Esophagus squamous epithelium (tissue), 5 donors: Measurements from ENCODE around the gene PANK2. TPM values are rescaled to one million over a fixed set of nuclear protein-coding genes. Genes with fewer than 3 reads are reported as not detected.

Experiments
- DNase-seq: peaks from one replicate; lab custom pipeline; 2025; lab: John Stamatoyannopoulos, UW
- H3K27ac ChIP-seq, 4 donors: fragments of 200-600 bp; sonication (generic); one replicate each; pipeline ENCODE4 v1.5.1; 2016 to 2019; ENCODE audit warnings: mild to moderate bottlenecking in 1 of 4
- H3K27me3 ChIP-seq, 4 donors: fragments of 200-600 bp; sonication (generic); 1 replicate in 3 of 4; 2 replicates in 1 of 4; pipeline versions ENCODE4 v1.5.1 to v1.6.0; 2017 to 2021; ENCODE audit warnings: antibody characterized with exemption in 1 of 4
- H3K36me3 ChIP-seq, 3 donors: fragments of 200-600 bp; sonication (generic); one replicate each; pipeline ENCODE4 v1.5.1; 2016 to 2019
- H3K4me1 ChIP-seq, 3 donors: fragments of 200-600 bp; sonication (generic); one replicate each; pipeline ENCODE4 v1.5.1; 2017 to 2019
- H3K4me3 ChIP-seq, 4 donors: fragments of 200-600 bp; sonication (generic); 1 replicate in 3 of 4; 2 replicates in 1 of 4; pipeline ENCODE4 v1.5.1; 2016 to 2019; ENCODE audit warnings: mild to moderate bottlenecking in 2 of 4, moderate library complexity in 1 of 4
- H3K9me3 ChIP-seq, 3 donors: fragments of 200-600 bp; sonication (generic); one replicate each; pipeline ENCODE4 v1.5.1; 2016 to 2019
- POLR2A ChIP-seq, 4 donors: fragments of 450-650 bp; IDR thresholded peaks; one replicate each; pipeline ENCODE4 v1.6.1; 2017; ENCODE audit warnings: antibody characterized with exemption in 4 of 4, mild to moderate bottlenecking in 4 of 4, moderate library complexity in 3 of 4
- WGBS, 2 donors: methylation state at CpG; one replicate each; pipeline ENCODE4 v1.1.5; 2018; 5-methylcytosine and 5-hydroxymethylcytosine counted together
- intact Hi-C: fragments of 100-400 bp; cut with DNase I; formaldehyde crosslinking; loops from one replicate; pipeline ENCODE4 v1.15.0; 2022
- total RNA-seq, 4 donors: library from RNA; depleted of rRNA; stranded (reverse); fragments of >200 nt; gene quantifications; one replicate each; pipeline ENCODE4 v1.1.0, GENCODE V29; 2016
- TF ChIP-seq, protein P1 (sequence below), 6 experiments: fragments of 450-650 bp in 4 of 6; fragments of 200-600 bp in 2 of 6; sonication (generic) in 2 of 6; IDR thresholded peaks; one replicate each; pipeline ENCODE4 v1.5.1; 2016 to 2019; ENCODE audit warnings: antibody characterized with exemption in 6 of 6, mild to moderate bottlenecking in 4 of 6, moderate library complexity in 4 of 6
- donor health status: DM: yes; HTN: yes; CAD: no.

The PANK2 gene
- total RNA-seq, 4 donors from 2014 or later = 39.4 to 49.1 (median 46.2) TPM

DNA sequence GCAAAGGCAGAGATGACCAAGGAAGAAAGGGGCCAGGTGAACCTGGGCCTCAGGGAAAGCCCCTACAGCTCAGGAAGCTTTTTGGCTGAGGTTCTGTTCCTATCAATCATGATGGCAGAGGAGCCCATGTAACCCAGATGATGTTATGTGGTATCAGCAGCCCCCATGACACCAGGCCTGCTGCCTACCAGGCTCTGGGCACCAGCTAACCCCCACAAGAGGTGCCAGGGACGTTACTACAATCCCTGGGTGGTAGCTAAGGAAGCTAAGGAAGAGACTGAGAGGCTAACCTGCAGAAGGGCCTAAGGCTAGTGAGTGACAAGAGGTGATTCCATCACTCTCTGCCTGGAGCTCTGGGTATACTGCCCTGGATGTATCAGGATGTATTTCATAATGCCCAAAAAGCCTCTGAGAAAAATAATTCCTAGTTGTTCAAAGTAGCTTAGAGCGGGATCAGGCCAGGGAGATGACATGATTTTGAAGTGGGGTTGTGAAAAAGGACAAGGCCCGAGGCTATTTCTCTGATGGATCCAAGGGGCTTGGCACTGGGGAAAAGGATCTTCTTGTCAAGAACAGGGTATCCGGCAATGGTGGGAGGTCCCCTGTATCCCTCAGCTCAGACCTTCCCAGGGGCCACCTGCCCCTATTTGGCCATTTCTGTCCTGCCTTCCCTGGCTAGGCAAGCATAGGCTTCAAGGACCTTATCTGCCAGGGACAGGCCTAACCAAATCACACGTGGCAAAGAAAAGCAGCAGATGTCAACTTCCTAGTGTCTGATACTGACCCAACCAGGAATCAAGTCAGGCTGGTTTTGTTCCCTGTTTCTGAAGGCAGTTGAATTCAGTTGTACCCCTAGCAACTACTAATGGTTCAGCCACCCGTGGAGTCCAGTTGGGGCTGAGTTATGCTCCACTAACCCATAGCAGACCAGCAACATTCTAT is 41.3 kb downstream of the PANK2 start:
- no peak for TF ChIP-seq POLR2A (IDR thresholded peaks at IDR 0.05)
- TF ChIP-seq, protein P1, sequence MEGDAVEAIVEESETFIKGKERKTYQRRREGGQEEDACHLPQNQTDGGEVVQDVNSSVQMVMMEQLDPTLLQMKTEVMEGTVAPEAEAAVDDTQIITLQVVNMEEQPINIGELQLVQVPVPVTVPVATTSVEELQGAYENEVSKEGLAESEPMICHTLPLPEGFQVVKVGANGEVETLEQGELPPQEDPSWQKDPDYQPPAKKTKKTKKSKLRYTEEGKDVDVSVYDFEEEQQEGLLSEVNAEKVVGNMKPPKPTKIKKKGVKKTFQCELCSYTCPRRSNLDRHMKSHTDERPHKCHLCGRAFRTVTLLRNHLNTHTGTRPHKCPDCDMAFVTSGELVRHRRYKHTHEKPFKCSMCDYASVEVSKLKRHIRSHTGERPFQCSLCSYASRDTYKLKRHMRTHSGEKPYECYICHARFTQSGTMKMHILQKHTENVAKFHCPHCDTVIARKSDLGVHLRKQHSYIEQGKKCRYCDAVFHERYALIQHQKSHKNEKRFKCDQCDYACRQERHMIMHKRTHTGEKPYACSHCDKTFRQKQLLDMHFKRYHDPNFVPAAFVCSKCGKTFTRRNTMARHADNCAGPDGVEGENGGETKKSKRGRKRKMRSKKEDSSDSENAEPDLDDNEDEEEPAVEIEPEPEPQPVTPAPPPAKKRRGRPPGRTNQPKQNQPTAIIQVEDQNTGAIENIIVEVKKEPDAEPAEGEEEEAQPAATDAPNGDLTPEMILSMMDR (IDR thresholded peaks at IDR 0.05) = no peak
- Histone ChIP-seq H3K4me3 (no peak overlapping the region), H3K27ac (peak overlapping the region in 2 of 4 donors; percentile 42 to 53), H3K9me3 (no peaks in the 10 kb centered on the region), H3K27me3 (no peaks in the 10 kb centered on the region), H3K4me1 (peaks cover 7 to 96% (median 29%) of the 10 kb centered on the region in 3 donors), H3K36me3 (peaks cover 0 to 21% (median 0%) of the 10 kb centered on the region in 3 donors)
- no peak for DNase-seq
- 53 to 69% methylated on average over 4 to 5 of the region's 6 CpGs for WGBS, 2 donors
- intact Hi-C loops = no loop called here

DNA sequence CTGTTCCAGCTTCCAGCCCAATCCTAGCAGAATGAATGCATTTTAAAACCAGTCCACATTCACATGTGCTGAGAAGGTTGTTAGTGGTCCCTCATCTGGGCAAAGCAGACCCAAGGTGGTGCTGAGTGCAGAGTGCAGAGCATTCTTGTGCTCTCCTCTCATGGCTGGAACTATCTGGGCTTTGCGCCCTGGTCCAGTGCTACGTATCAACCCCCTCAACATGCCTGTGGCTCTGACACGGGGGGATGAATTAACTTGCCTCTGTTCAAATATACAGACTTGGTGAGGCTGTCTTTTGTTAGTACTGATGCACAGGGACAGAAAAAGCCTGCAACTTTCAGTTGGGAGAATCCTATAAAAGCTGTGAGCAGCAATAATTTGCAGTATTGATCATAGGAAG is 42.5 kb downstream of the PANK2 start:
- H3K4me3 ChIP-seq = no peak overlapping the region

DNA sequence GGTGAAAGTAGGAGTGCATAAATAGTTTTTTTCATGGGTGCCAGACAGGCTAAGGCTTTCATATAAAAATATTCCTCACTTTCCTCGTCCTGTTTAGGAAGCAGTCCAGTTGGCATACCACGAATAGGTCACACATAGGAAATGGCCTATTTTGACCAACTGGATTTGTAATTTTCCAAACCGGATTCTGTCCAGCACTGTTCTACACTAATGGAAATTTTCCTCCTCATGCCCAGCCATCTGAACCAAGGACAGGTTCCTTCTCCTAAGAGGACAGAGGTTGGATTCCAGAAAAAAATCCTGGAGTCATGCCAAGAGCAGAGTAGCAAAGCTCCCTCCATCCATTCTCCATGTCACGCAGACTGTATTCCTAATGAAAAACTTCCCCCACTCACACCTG is 43.1 kb downstream of the PANK2 start:
- intact Hi-C loops = no loop called here
- WGBS, 2 donors = 42 to 53% methylated on average over 3 to 4 of the region's 4 CpGs
- Histone ChIP-seq H3K4me3 (peak overlapping the region; percentile 11 to 59 (median 40)), H3K4me1 (peaks cover 7 to 84% (median 29%) of the 10 kb centered on the region in 3 donors), H3K27ac (peak overlapping the region; percentile 25 to 77 (median 63)), H3K27me3 (no peaks in the 10 kb centered on the region), H3K36me3 (peaks cover 0 to 10% (median 0%) of the 10 kb centered on the region in 3 donors), H3K9me3 (no peaks in the 10 kb centered on the region)
- TF ChIP-seq, protein P1 (IDR thresholded peaks at IDR 0.05) = no peak
- TF ChIP-seq POLR2A (IDR thresholded peaks at IDR 0.05) = no peak
- DNase-seq = no peak

More for the DNA sequence above, 42.5 kb downstream of the PANK2 start:
- TF ChIP-seq, protein P1 (IDR thresholded peaks at IDR 0.05) = no peak
- peaks cover 0 to 16% (median 0%) of the 10 kb centered on the region in 3 donors for H3K36me3 ChIP-seq
- intact Hi-C loops = no loop called here
- no peaks in the 10 kb centered on the region for H3K9me3 ChIP-seq
- H3K4me1 ChIP-seq = peaks cover 7 to 91% (median 29%) of the 10 kb centered on the region in 3 donors
- DNase-seq = no peak
- peak overlapping the region in 3 of 4 donors; percentile 60 to 77 (median 66) for H3K27ac ChIP-seq
- no peaks in the 10 kb centered on the region for H3K27me3 ChIP-seq
- WGBS, 2 donors = 76% methylated on average over 3 of the region's 3 CpGs; no CpG with 5 or more reads in 1 of the 2 donors

DNA sequence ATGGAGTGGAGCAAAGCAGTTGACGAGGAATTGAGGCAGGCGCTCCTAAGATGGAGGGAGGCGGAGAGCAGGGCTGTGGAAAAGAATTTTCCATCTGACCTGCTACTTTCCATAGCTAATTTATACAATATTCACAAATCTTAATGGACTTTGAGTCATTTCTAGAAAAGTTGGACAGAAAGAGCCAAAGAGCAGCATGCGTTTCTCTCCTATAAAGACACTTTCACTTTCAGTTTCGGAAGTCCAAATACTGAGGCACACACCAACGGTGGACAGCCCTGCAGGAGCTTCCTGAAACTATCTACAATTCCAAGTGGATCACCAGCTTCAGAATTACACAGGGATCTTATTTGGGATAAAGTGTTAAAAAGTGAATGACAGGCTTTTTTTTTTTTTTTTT is 43.5 kb downstream of the PANK2 start:
- WGBS, 2 donors = 38 to 49% methylated on average over 6 of the region's 6 CpGs
- no peak for TF ChIP-seq POLR2A (IDR thresholded peaks at IDR 0.05)
- TF ChIP-seq, protein P1 (IDR thresholded peaks at IDR 0.05) = no peak
- peak overlapping the region; percentile 11 to 59 (median 40) for H3K4me3 ChIP-seq
- H3K27me3 ChIP-seq = no peaks in the 10 kb centered on the region
- no peak for DNase-seq
- peak overlapping the region; percentile 25 to 77 (median 63) for H3K27ac ChIP-seq
- intact Hi-C loops = no loop called here
- peaks cover 0 to 9% (median 0%) of the 10 kb centered on the region in 3 donors for H3K36me3 ChIP-seq
- H3K9me3 ChIP-seq = no peaks in the 10 kb centered on the region
- peaks cover 7 to 80% (median 29%) of the 10 kb centered on the region in 3 donors for H3K4me1 ChIP-seq

DNA sequence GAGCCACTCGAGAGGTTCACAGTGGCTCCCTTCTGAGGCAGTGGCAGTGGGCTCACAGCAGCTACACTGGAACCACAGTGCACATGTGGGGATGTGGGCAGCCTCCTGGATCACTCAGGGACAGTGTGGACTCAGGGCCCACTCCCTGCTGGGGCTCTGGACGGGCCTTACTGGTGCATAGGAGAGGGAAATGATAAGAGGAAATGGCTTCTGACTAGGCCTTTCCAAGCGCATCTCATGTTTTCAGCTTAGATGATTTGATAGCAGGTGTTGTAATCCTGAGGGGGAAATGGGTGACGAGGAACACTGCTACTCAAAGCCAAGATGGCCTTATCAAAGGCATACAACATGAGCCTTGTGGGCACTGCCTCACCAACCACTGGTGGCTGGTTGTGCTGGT is 44.0 kb downstream of the PANK2 start:
- Histone ChIP-seq H3K27ac (peak overlapping the region; percentile 24 to 77 (median 42)), H3K36me3 (peaks cover 0 to 9% (median 0%) of the 10 kb centered on the region in 3 donors), H3K27me3 (no peaks in the 10 kb centered on the region), H3K4me1 (peaks cover 7 to 75% (median 26%) of the 10 kb centered on the region in 3 donors), H3K9me3 (no peaks in the 10 kb centered on the region), H3K4me3 (peak overlapping the region in 3 of 4 donors; percentile 32 to 59 (median 49))
- DNase-seq = no peak
- TF ChIP-seq, protein P1 (IDR thresholded peaks at IDR 0.05) = no peak
- TF ChIP-seq POLR2A (IDR thresholded peaks at IDR 0.05) = no peak
- WGBS, 2 donors = 72 to 79% methylated on average over 2 of the region's 4 CpGs
- intact Hi-C loops = no loop called here
